ENCODE results near the gene ETNK2.

The ETNK2 gene

GRCh38 chr1:204084247-204084772 is 67.5 kb downstream of the ETNK2 start:
- peak; percentile 44 for DNase-seq
- H3K27me3 Mint-ChIP-seq (ENCODE audit: low read depth, poor library complexity), result no peaks in the 10 kb centered on the region
- H3K27ac Mint-ChIP-seq, result peak overlapping the region; percentile 77
- H3K9me3 Mint-ChIP-seq, result no peaks in the 10 kb centered on the region
- TF ChIP-seq CTCF (IDR thresholded peaks at IDR 0.05), result no peak
- H3K4me3 Mint-ChIP-seq, result no peak overlapping the region
- peaks cover 9% of the 10 kb centered on the region for H3K36me3 Mint-ChIP-seq (ENCODE audit: low read depth)
- H3K4me1 Mint-ChIP-seq, result peaks cover 93% of the 10 kb centered on the region

GRCh38 chr1:204083491-204083890 is 68.4 kb downstream of the ETNK2 start:
- no peak for TF ChIP-seq CTCF (IDR thresholded peaks at IDR 0.05)
- DNase-seq, result no peak
- Mint-ChIP-seq H3K27me3 (ENCODE audit: low read depth, poor library complexity) (no peaks in the 10 kb centered on the region), H3K4me3 (peak overlapping the region; percentile 44), H3K4me1 (peaks cover 90% of the 10 kb centered on the region), H3K27ac (peak overlapping the region; percentile 77), H3K36me3 (ENCODE audit: low read depth) (peaks cover 9% of the 10 kb centered on the region), H3K9me3 (no peaks in the 10 kb centered on the region)

- Mint-ChIP-seq H3K36me3 (ENCODE audit: low read depth) (peaks cover 9% of the 10 kb centered on the region), H3K9me3 (no peaks in the 10 kb centered on the region), H3K27ac (peak overlapping the region; percentile 95), H3K4me3 (peak overlapping the region; percentile 67), H3K4me1 (peaks cover 91% of the 10 kb centered on the region), H3K27me3 (ENCODE audit: low read depth, poor library complexity) (no peaks in the 10 kb centered on the region)
- DNase-seq, result no peak
- TF ChIP-seq CTCF (IDR thresholded peaks at IDR 0.05), result no peak
Observed at GRCh38 chr1:204081791-204082513, 69.9 kb downstream of the ETNK2 start.

- Mint-ChIP-seq H3K9me3 (no peaks in the 10 kb centered on the region), H3K27ac (peak overlapping the region; percentile 97), H3K27me3 (ENCODE audit: low read depth, poor library complexity) (no peaks in the 10 kb centered on the region), H3K36me3 (ENCODE audit: low read depth) (peaks cover 9% of the 10 kb centered on the region), H3K4me3 (peak overlapping the region; percentile 67), H3K4me1 (peaks cover 91% of the 10 kb centered on the region)
- TF ChIP-seq CTCF (IDR thresholded peaks at IDR 0.05), result no peak
- DNase-seq, result no peak
Observed at GRCh38 chr1:204081164-204081790, 70.6 kb downstream of the ETNK2 start.

Measured in nephron progenitor cell (in vitro differentiated cells).